HEK293 (cell line): Measurements from ENCODE around the gene RPUSD4.

ENCODE experiments used
- TCF7L2 ChIP-seq: IDR thresholded peaks from 2 replicates; pipeline ENCODE4 v1.6.1; 2011; ENCODE audit warnings: low read depth, mild to moderate bottlenecking, inconsistent platforms, low read length, moderate library complexity, borderline replicate concordance
- ZNF211 ChIP-seq: fragments of 450-650 bp; formaldehyde crosslinking; IDR thresholded peaks from 2 replicates; pipeline ENCODE4 v1.5.1; 2016; ENCODE audit warnings: low read depth, missing biosample characterization, missing genetic modification characterization
- ZNF274 ChIP-seq, 2 experiments: fragments of 200-500 bp in 1 of 2; fragments of 450-650 bp in 1 of 2; sonication (Bioruptor generic) in 1 of 2; formaldehyde crosslinking in 1 of 2; IDR thresholded peaks; 2 replicates each; pipeline versions ENCODE4 v1.5.1 to v1.6.1; 2014 to 2016; ENCODE audit warnings: borderline replicate concordance in 1 of 2, inconsistent platforms in 1 of 2, low read length in 1 of 2, missing biosample characterization in 1 of 2, missing genetic modification characterization in 1 of 2
- TF ChIP-seq, protein P1 (sequence below): fragments of 450-650 bp; formaldehyde crosslinking; IDR thresholded peaks from 2 replicates; pipeline ENCODE4 v1.5.1; 2016; ENCODE audit warnings: missing biosample characterization, missing genetic modification characterization
- TF ChIP-seq, protein P2 (sequence below): sonication (generic); formaldehyde crosslinking; IDR thresholded peaks from 2 replicates; pipeline ENCODE4 v1.8.1; 2022; ENCODE audit warnings: mild to moderate bottlenecking, moderate library complexity, missing genetic modification reagents

DNA sequence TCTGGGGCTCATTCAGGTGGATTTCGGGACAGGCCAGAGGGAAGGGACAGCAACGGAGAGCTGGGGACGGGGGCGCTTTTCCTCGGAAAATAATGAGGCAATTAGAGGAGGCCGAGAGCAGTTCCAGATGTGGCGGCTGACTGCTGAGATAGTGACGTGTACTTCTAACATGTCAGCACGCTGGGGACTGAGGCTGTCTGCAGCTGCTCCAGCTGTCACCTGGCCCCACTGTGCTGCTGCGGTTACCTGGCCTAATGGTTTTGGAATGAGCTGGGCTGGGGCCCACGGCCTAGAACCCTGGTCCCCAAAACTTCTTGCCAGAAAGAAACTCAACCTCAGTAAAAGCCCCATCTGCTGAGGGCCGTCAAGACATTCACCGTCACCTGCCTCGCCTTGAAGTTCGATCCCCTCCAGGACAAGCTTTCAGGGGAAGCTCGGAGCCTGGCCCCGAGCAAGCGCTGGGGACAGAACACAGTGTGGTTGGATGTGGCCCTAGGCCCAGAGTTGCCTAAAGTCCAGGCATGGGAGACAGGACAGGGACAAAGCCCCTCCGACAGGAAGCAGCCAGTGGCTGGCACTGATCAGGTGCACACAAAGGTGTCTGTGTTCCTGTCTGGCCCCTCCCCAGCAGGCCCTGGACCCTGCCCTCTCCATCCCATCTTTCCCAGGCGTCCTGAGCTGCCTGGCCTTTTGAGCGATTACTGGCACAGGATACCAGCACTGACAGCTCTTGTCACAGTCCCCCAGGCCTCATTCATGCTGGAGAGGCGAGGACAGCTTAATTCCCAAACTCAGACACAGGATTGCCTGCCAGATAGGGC, 22.1 kb downstream of the RPUSD4 start:
- no peak for TF ChIP-seq ZNF274 (IDR thresholded peaks at IDR 0.05; ENCODE audit: low read length)
- TF ChIP-seq ZNF274 (tag by site-specific recombination; IDR thresholded peaks at IDR 0.05; ENCODE audit: borderline replicate concordance), result no peak
- TF ChIP-seq, protein P1, sequence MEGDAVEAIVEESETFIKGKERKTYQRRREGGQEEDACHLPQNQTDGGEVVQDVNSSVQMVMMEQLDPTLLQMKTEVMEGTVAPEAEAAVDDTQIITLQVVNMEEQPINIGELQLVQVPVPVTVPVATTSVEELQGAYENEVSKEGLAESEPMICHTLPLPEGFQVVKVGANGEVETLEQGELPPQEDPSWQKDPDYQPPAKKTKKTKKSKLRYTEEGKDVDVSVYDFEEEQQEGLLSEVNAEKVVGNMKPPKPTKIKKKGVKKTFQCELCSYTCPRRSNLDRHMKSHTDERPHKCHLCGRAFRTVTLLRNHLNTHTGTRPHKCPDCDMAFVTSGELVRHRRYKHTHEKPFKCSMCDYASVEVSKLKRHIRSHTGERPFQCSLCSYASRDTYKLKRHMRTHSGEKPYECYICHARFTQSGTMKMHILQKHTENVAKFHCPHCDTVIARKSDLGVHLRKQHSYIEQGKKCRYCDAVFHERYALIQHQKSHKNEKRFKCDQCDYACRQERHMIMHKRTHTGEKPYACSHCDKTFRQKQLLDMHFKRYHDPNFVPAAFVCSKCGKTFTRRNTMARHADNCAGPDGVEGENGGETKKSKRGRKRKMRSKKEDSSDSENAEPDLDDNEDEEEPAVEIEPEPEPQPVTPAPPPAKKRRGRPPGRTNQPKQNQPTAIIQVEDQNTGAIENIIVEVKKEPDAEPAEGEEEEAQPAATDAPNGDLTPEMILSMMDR, result no peak
- TF ChIP-seq, protein P2, sequence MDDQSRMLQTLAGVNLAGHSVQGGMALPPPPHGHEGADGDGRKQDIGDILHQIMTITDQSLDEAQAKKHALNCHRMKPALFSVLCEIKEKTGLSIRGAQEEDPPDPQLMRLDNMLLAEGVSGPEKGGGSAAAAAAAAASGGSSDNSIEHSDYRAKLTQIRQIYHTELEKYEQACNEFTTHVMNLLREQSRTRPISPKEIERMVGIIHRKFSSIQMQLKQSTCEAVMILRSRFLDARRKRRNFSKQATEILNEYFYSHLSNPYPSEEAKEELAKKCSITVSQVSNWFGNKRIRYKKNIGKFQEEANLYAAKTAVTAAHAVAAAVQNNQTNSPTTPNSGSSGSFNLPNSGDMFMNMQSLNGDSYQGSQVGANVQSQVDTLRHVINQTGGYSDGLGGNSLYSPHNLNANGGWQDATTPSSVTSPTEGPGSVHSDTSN (CRISPR knock-in tag), result no peak
- TF ChIP-seq ZNF211 (tag by site-specific recombination), result no peak
- no peak for TF ChIP-seq TCF7L2
